Measurements from ENCODE around the gene COLGALT1. TPM values are rescaled to one million over a fixed set of nuclear protein-coding genes. Genes with fewer than 3 reads are reported as not detected.

Gene COLGALT1
- total RNA-seq, 1 donor from 2014 or later, result 59.3 TPM

GRCh38 chr19:17572638-17573037 is 17.2 kb downstream of the COLGALT1 start:
- Mint-ChIP-seq H3K4me3 (no peak overlapping the region), H3K4me1 (peaks cover 2% of the 10 kb centered on the region), H3K27ac (no peak overlapping the region), H3K36me3 (peaks cover 25% of the 10 kb centered on the region), H3K27me3 (ENCODE audit: low read depth) (no peaks in the 10 kb centered on the region), H3K9me3 (no peaks in the 10 kb centered on the region)
- TF ChIP-seq, protein P1, sequence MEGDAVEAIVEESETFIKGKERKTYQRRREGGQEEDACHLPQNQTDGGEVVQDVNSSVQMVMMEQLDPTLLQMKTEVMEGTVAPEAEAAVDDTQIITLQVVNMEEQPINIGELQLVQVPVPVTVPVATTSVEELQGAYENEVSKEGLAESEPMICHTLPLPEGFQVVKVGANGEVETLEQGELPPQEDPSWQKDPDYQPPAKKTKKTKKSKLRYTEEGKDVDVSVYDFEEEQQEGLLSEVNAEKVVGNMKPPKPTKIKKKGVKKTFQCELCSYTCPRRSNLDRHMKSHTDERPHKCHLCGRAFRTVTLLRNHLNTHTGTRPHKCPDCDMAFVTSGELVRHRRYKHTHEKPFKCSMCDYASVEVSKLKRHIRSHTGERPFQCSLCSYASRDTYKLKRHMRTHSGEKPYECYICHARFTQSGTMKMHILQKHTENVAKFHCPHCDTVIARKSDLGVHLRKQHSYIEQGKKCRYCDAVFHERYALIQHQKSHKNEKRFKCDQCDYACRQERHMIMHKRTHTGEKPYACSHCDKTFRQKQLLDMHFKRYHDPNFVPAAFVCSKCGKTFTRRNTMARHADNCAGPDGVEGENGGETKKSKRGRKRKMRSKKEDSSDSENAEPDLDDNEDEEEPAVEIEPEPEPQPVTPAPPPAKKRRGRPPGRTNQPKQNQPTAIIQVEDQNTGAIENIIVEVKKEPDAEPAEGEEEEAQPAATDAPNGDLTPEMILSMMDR (IDR thresholded peaks at IDR 0.05; ENCODE audit: unreplicated experiment), result no peak
- DNase-seq (ENCODE audit: low spot score in 2 of 2, unreplicated experiment in 2 of 2), result no peak

DNA sequence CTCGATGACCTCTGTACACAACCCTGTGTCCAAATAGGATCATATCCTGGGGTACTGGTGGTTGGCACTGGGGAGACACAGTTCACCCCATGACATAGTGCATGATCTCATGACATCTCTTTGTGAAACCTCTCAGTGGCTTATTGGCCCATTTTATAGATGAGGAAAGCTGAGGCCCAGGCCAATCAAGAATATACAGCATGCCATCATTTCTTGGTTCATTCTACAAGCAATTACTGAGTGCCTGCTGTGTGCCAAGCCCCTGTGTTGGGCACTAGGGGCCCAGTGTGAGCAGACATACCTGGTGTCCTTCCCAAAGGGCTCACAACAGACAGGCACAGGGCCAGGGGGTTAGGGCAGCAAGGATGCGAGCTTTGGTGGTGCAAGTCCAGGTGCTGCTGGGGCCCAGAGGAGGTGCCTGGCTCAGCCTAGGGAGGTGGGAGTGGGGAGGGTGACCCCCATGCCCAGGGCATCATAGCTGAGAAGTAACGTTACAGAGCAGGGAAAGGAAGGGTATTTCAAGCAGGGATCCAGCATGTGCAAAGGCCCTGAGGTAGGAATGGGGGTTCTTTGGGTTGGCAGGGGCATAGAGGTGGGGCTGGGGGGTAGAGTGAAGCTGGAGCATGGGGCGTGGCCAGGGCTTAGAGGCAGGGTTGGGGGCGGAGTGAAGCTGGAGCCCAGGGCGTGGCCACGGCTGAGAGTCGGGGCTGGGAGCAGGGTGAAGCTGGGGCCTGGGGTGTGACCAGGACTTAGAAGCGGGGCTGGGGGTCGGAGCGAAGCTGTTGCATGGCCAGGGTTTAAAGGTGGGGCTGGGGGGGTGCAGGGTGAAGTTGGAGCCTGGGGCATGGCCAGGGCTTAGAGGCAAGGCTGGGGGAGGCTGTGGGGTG is 20.7 kb downstream of the COLGALT1 start:
- Mint-ChIP-seq H3K27me3 (ENCODE audit: low read depth) (no peaks in the 10 kb centered on the region), H3K4me3 (no peak overlapping the region), H3K27ac (no peak overlapping the region), H3K36me3 (peaks cover 34% of the 10 kb centered on the region), H3K9me3 (no peaks in the 10 kb centered on the region), H3K4me1 (peaks cover 2% of the 10 kb centered on the region)
- DNase-seq (ENCODE audit: low spot score in 2 of 2, unreplicated experiment in 2 of 2), result no peak
- TF ChIP-seq, protein P1 (IDR thresholded peaks at IDR 0.05; ENCODE audit: unreplicated experiment), result no peak

DNA sequence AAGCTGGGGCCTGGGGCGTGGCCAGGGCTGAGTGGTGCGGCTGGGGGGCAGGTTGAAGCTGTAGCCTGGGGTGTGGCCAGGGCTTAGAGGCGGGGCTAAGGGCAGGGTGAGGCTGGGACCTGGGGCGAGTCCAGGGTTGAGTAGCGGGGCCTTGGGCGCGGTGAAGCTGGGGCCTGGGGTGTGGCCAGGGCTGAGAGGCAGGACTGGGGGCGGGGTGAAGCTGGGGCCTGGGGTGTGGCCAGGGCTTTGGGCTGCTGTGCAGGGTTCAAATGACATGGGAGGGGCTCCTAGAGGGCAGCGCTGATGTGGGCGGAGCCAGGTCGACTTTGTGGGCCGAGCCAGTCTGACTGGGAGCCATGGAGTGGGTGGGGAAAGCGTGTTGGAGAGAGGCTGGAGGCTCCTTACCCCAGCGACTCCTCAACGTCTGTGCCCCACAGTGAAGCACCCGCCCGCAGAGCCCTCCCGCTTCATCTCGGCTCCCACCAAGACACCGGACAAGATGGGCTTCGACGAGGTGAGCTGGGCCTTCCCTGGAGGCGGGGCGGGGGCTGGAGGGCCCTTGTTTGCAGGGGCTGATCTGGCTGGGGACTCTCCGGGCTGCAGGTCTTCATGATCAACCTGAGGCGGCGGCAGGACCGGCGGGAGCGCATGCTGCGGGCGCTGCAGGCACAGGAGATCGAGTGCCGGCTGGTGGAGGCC is 21.5 kb downstream of the COLGALT1 start:
- DNase-seq (ENCODE audit: low spot score in 2 of 2, unreplicated experiment in 2 of 2), result no peak
- Mint-ChIP-seq H3K27ac (no peak overlapping the region), H3K4me1 (peaks cover 2% of the 10 kb centered on the region), H3K9me3 (no peaks in the 10 kb centered on the region), H3K4me3 (no peak overlapping the region), H3K36me3 (peaks cover 31% of the 10 kb centered on the region), H3K27me3 (ENCODE audit: low read depth) (no peaks in the 10 kb centered on the region)
- TF ChIP-seq, protein P1 (IDR thresholded peaks at IDR 0.05; ENCODE audit: unreplicated experiment), result no peak

DNA sequence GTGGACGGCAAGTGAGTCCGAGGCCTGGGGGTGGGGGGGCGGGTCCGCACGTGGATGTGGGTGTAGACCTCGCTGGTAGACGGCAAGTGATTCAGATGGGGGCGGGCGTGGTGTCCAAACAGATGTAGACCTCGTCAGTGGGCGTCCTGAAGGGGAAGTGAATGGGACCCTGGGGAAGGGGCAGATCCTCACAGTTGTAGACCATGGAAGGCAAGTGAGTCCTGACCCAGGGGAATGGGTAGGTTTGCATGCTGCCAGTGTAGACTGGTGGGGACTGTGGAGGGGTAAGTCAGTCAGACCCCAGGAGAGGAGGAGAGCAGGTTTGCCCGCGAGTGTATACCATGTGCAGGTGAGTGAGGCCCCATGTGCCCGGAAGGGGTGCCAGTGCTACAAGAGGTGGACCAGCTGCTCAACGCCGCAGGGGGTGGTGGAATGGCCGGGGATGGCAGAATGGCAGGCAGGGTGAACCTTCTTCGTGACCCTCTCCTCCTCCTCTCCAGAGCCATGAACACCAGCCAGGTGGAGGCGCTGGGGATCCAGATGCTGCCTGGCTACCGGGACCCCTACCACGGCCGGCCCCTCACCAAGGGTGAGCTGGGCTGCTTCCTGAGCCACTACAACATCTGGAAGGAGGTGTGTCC is 22.1 kb downstream of the COLGALT1 start:
- TF ChIP-seq, protein P1 (IDR thresholded peaks at IDR 0.05; ENCODE audit: unreplicated experiment), result no peak
- Mint-ChIP-seq H3K4me1 (peaks cover 2% of the 10 kb centered on the region), H3K4me3 (no peak overlapping the region), H3K36me3 (peaks cover 30% of the 10 kb centered on the region), H3K27ac (no peak overlapping the region), H3K27me3 (ENCODE audit: low read depth) (no peaks in the 10 kb centered on the region), H3K9me3 (no peaks in the 10 kb centered on the region)
- DNase-seq (ENCODE audit: low spot score in 2 of 2, unreplicated experiment in 2 of 2), result no peak

DNA sequence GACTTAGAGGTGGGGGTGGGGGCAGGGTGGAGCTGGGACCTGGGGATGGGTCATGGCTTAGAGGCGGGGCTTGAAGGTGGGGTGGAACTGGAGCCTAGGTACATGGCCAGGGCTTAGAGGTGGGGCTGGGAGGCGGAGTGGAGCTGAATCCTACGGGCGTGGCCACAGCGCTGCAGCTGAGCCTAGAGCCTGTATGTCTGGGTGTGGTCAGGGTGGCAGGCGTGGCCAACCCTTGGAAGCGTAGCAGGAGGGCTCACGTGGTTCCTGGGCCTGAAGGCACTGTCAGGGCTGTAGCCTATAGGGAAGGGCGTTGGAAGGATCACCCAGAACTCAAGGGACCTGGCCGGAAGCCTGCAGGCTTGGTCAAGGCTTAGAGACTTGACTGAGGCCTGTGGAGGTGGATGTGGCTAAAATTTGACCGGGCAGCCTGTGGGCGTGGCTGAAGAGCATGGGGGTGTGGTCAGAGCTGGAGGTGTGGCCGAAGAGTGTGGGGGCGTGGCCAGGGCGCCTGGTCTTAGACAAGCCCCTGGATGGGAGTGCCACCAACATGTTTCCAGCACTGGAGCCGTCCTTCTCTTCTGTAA is 24.3 kb downstream of the COLGALT1 start:
- Mint-ChIP-seq H3K4me3 (no peak overlapping the region), H3K9me3 (no peaks in the 10 kb centered on the region), H3K4me1 (peaks cover 2% of the 10 kb centered on the region), H3K27ac (no peak overlapping the region), H3K27me3 (ENCODE audit: low read depth) (no peaks in the 10 kb centered on the region), H3K36me3 (peaks cover 27% of the 10 kb centered on the region)
- no peak for DNase-seq (ENCODE audit: low spot score in 2 of 2, unreplicated experiment in 2 of 2)
- TF ChIP-seq, protein P1 (IDR thresholded peaks at IDR 0.05; ENCODE audit: unreplicated experiment), result no peak
